H1 (cell line): Measurements from ENCODE around the gene HOXA6. TPM values are rescaled to one million over a fixed set of nuclear protein-coding genes. Genes with fewer than 3 reads are reported as not detected.

ENCODE experiments used
- CTCF ChIA-PET: fragments of 300-600 bp; sonication (Branson Sonifier 250); formaldehyde crosslinking; loops from one replicate; lab custom pipeline; 2021; ENCODE audit not compliant: partially characterized antibody; lab: Charles Lee
- POLR2A ChIA-PET: fragments of 300-600 bp; sonication (Branson Sonifier 250); formaldehyde crosslinking; loops from one replicate; lab custom pipeline; 2021; ENCODE audit warnings: inconsistent platforms; ENCODE audit not compliant: partially characterized antibody; lab: Charles Lee
- DNase-seq, 2 experiments: peaks; one replicate each; pipeline versions ENCODE4 v3.0.0 to v3.0.0-alpha.2; 2010 to 2022; ENCODE audit warnings: low spot score in 2 of 2, low read depth in 1 of 2, mixed read lengths in 1 of 2
- FAIRE-seq: peaks from 2 replicates; lab custom pipeline; 2011; peaks lifted over from hg19 to GRCh38; lab: Jason Lieb, UNC
- H2AFZ ChIP-seq: 2 replicates; pipeline ENCODE4 v1.8.1; 2012; ENCODE audit warnings: low read length, inconsistent platforms
- H2AK5ac ChIP-seq: 2 replicates; pipeline ENCODE4 v1.6.1; 2013; ENCODE audit warnings: low read depth, low read length
- H2BK120ac ChIP-seq: replicated peaks from 2 replicates; pipeline ENCODE3; 2013; ENCODE audit warnings: low read depth, low read length, inconsistent platforms
- H2BK12ac ChIP-seq: 2 replicates; pipeline ENCODE4 v1.6.1; 2013; ENCODE audit warnings: low read depth, low read length
- H2BK15ac ChIP-seq: 2 replicates; pipeline ENCODE4 v1.6.1; 2013; ENCODE audit warnings: low read length
- H2BK20ac ChIP-seq: 2 replicates; pipeline ENCODE4 v1.6.1; 2013; ENCODE audit warnings: low read length
- H2BK5ac ChIP-seq: 2 replicates; pipeline ENCODE4 v1.6.1; 2013; ENCODE audit warnings: low read depth, low read length
- H3K14ac ChIP-seq: 2 replicates; pipeline ENCODE4 v1.6.1; 2013; ENCODE audit warnings: inconsistent platforms; ENCODE audit not compliant: insufficient read length
- H3K18ac ChIP-seq: 2 replicates; pipeline ENCODE4 v1.6.1; 2013; ENCODE audit warnings: low read length; ENCODE audit errors: extremely low read depth
- H3K23ac ChIP-seq: 2 replicates; pipeline ENCODE4 v1.6.1; 2013; ENCODE audit warnings: inconsistent platforms; ENCODE audit not compliant: insufficient read length
- H3K23me2 ChIP-seq: 2 replicates; pipeline ENCODE4 v1.6.1; 2013; ENCODE audit warnings: low read depth, low read length
- H3K27ac ChIP-seq: 2 replicates; pipeline ENCODE4 v1.6.1; 2011; ENCODE audit warnings: low read depth, low read length, inconsistent platforms
- H3K27me3 ChIP-seq, 4 experiments: replicated peaks in 1 of 4; 1 replicate in 1 of 4; 2 replicates in 3 of 4; pipeline versions ENCODE4 v1.6.1 to v1.8.1; 2011 to 2013; ENCODE audit warnings: low read length in 3 of 4, mild to moderate bottlenecking in 3 of 4, inconsistent platforms in 2 of 4, mixed read lengths in 2 of 4, moderate library complexity in 1 of 4; ENCODE audit not compliant: control insufficient read depth in 3 of 4, insufficient read depth in 3 of 4; ENCODE audit errors: extremely low read depth in 1 of 4
- H3K36me3 ChIP-seq, 4 experiments: 2 replicates each; pipeline versions ENCODE4 v1.6.1 to v1.8.1; 2011 to 2013; ENCODE audit warnings: mild to moderate bottlenecking in 4 of 4, low read length in 3 of 4, moderate library complexity in 2 of 4, control low read depth in 1 of 4, inconsistent platforms in 1 of 4; ENCODE audit not compliant: insufficient read depth in 4 of 4, control insufficient read depth in 2 of 4
- H3K4ac ChIP-seq: replicated peaks from 2 replicates; pipeline ENCODE3; 2013; ENCODE audit warnings: low read length, low read depth, mixed read lengths, inconsistent platforms; ENCODE audit not compliant: insufficient read length
- H3K4me1 ChIP-seq, 4 experiments: replicated peaks in 1 of 4; 1 replicate in 1 of 4; 2 replicates in 3 of 4; pipeline versions ENCODE4 v1.6.1 to v1.8.1; 2011 to 2013; ENCODE audit warnings: low read length in 3 of 4, inconsistent platforms in 2 of 4, mixed read lengths in 1 of 4; ENCODE audit not compliant: insufficient read depth in 4 of 4, control insufficient read depth in 3 of 4
- H3K4me2 ChIP-seq, 2 experiments: 2 replicates each; pipeline versions ENCODE4 v1.6.1 to v1.8.1; 2011 to 2013; ENCODE audit warnings: low read depth in 2 of 2, low read length in 2 of 2, control low read depth in 1 of 2, inconsistent platforms in 1 of 2, mild to moderate bottlenecking in 1 of 2; ENCODE audit not compliant: insufficient read depth in 1 of 2
- H3K4me3 ChIP-seq, 4 experiments: fragments of 200-600, 300-600 bp in 1 of 4; sonication (generic), shearing (Covaris generic), sonication (Bioruptor Twin) in 1 of 4; 2 replicates each; pipeline versions ENCODE4 v1.5.1 to v1.8.1; 2011 to 2016; ENCODE audit warnings: low read length in 4 of 4, low read depth in 3 of 4, control low read depth in 2 of 4, inconsistent platforms in 2 of 4, mild to moderate bottlenecking in 2 of 4, mixed read lengths in 1 of 4, moderate library complexity in 1 of 4; ENCODE audit not compliant: insufficient read depth in 2 of 4; ENCODE audit errors: extremely low read depth in 1 of 4
- H3K56ac ChIP-seq: replicated peaks from 2 replicates; pipeline ENCODE3; 2013; ENCODE audit warnings: low read depth, mild to moderate bottlenecking, mixed read lengths, low read length, inconsistent platforms; ENCODE audit not compliant: insufficient read length
- H3K79me1 ChIP-seq: 2 replicates; pipeline ENCODE4 v1.6.1; 2013; ENCODE audit warnings: low read depth, low read length, control low read depth
- H3K79me2 ChIP-seq, 2 experiments: 2 replicates each; pipeline versions ENCODE4 v1.6.1 to v1.8.1; 2012 to 2013; ENCODE audit warnings: low read length in 2 of 2, mild to moderate bottlenecking in 2 of 2, inconsistent platforms in 1 of 2; ENCODE audit not compliant: insufficient read depth in 2 of 2, control insufficient read depth in 1 of 2
- H3K9ac ChIP-seq, 4 experiments: replicated peaks in 1 of 4; 1 replicate in 1 of 4; 2 replicates in 3 of 4; pipeline versions ENCODE4 v1.6.1 to v1.8.1; 2011 to 2013; ENCODE audit warnings: low read depth in 3 of 4, low read length in 3 of 4, control low read depth in 2 of 4, mild to moderate bottlenecking in 2 of 4, moderate library complexity in 2 of 4, inconsistent platforms in 1 of 4; ENCODE audit errors: extremely low read depth in 1 of 4
- H3K9me3 ChIP-seq, 2 experiments: 2 replicates each; pipeline versions ENCODE4 v1.6.1 to v1.8.1; 2012 to 2013; ENCODE audit warnings: mild to moderate bottlenecking in 2 of 2, moderate library complexity in 2 of 2, control low read depth in 1 of 2, inconsistent platforms in 1 of 2, low read depth in 1 of 2, low read length in 1 of 2, mixed read lengths in 1 of 2; ENCODE audit not compliant: insufficient read depth in 2 of 2
- H4K20me1 ChIP-seq, 2 experiments: replicated peaks in 1 of 2; 2 replicates each; pipeline versions ENCODE3 to v1.8.1; 2011 to 2013; ENCODE audit warnings: inconsistent platforms in 2 of 2, low read length in 2 of 2, mild to moderate bottlenecking in 1 of 2; ENCODE audit not compliant: insufficient read depth in 2 of 2, control insufficient read depth in 1 of 2
- H4K5ac ChIP-seq: 2 replicates; pipeline ENCODE4 v1.6.1; 2013; ENCODE audit warnings: low read length, low read depth, mixed read lengths, inconsistent platforms; ENCODE audit not compliant: insufficient read length
- H4K8ac ChIP-seq: 2 replicates; pipeline ENCODE4 v1.8.0; 2013; ENCODE audit warnings: mild to moderate bottlenecking, moderate library complexity, low read length, inconsistent platforms; ENCODE audit not compliant: insufficient read depth; ENCODE audit errors: extremely low read depth
- H4K91ac ChIP-seq: replicated peaks from 2 replicates; pipeline ENCODE3; 2013; ENCODE audit warnings: low read length, mixed read lengths, inconsistent platforms; ENCODE audit not compliant: insufficient read length
- BCL11A ChIP-seq, 2 experiments: IDR thresholded peaks; one replicate each; pipeline ENCODE4 v1.6.1; 2011; ENCODE audit warnings: low read depth in 2 of 2, low read length in 2 of 2, mild to moderate bottlenecking in 2 of 2
- EZH2 ChIP-seq: fragments of 200-600 bp; sonication (generic); IDR thresholded peaks from 2 replicates; pipeline ENCODE4 v1.7.1; 2012; ENCODE audit warnings: low read depth, mild to moderate bottlenecking, moderate library complexity, low read length, inconsistent platforms; ENCODE audit not compliant: severe bottlenecking
- RNF2 ChIP-seq: fragments of 200-900, 300-1000 bp; sonication (generic); IDR thresholded peaks from 2 replicates; pipeline ENCODE4 v1.7.1; 2016; ENCODE audit warnings: borderline replicate concordance, low read depth, mild to moderate bottlenecking, antibody characterized with exemption, low read length; ENCODE audit not compliant: poor library complexity, severe bottlenecking; ENCODE audit errors: missing control alignments
- SUZ12 ChIP-seq: fragments of 200-600 bp; sonication (generic); IDR thresholded peaks from 2 replicates; pipeline ENCODE4 v1.6.1; 2012; ENCODE audit warnings: mild to moderate bottlenecking, inconsistent platforms, low read length, moderate library complexity, mixed read lengths
- WGBS, 2 experiments: shearing (Covaris generic) in 1 of 2; methylation state at CpG; one replicate each; pipeline versions ENCODE4 v1.1.6 to v1.1.7; 2013 to 2015; ENCODE audit warnings: low lambda C conversion rate in 2 of 2, mixed read lengths in 2 of 2, inconsistent platforms in 1 of 2, low coverage in 1 of 2, missing lambda C conversion rate in 1 of 2; ENCODE audit not compliant: insufficient replicate concordance in 2 of 2, insufficient coverage in 1 of 2, insufficient read length in 1 of 2; ENCODE audit errors: extremely low coverage in 1 of 2, missing lambda C conversion rate in 1 of 2; 5-methylcytosine and 5-hydroxymethylcytosine counted together
- polyA plus RNA-seq, 7 experiments: library from polyadenylated mRNA; depleted of rRNA in 3 of 7; stranded (reverse) in 5 of 7; unstranded in 2 of 7; fragments of >200 nt in 5 of 7; fragments of 200-250 nt in 2 of 7; gene quantifications; 1 replicate in 5 of 7; 2 replicates in 1 of 7; 4 replicates in 1 of 7; pipeline versions ENCODE4 v1.2.1 to v1.2.3, GENCODE V29; 2011 to 2013; ENCODE audit warnings: missing spikeins in 2 of 7, mixed read lengths in 2 of 7
- total RNA-seq: library from RNA; stranded (reverse); fragmentation: NEBNext Ultra II Directional; extraction: Animal tissue kit (Norgen Biotek cat#: 25700); gene quantifications from 2 replicates; pipeline ENCODE4 v1.2.1, GENCODE V29; 2021

The HOXA6 gene
- total and polyA plus RNA-seq, 2 of the 8 experiments (the other 6 are each of a cell fraction or from before 2014, with no cell fraction given) = not detected

DNA sequence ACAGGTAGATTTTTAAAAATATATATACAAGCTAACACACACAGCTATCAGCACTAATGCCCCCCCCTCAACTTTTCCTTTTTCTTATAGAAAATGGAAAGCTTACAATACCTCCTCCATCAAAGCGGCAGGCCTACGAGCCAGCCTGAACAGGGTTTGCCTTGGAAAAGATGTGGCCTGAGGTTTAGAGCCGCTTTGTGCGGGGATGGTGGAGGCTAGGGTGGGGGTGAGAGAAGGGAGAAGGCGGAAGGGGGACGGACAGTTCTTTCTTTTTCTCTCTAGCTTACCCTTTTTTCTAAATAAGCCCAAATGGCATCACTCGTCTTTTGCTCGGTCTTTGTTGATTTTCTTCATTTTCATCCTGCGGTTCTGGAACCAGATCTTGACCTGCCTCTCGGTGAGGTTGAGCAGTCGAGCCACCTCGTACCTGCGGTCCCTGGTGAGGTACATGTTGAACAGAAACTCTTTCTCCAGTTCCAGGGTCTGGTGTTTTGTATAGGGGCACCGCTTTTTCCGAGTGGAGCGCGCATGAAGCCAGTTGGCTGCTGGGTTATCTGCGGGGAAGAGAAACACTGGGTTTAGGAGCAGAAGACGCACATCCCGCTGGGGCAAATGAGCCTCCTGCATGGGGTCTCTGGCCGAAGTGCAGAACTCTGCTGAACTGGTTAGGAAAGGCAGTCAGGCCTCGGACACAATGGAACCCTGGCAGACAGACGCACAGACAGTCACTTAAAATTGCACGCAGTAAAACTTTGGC lies 15.9 kb upstream of the HOXA6 start:
- no peak overlapping the region for H3K4me3 ChIP-seq
- peaks cover 98 to 100% (median 99%) of the 10 kb centered on the region in 4 experiments for H3K27me3 ChIP-seq
- no peak overlapping the region for H2BK120ac ChIP-seq
- no peak overlapping the region for H2BK20ac ChIP-seq
- POLR2A ChIA-PET = no interaction called here
- no peak overlapping the region for H3K9ac ChIP-seq
- no peak overlapping the region for H3K4ac ChIP-seq
- H3K79me1 ChIP-seq = no peaks in the 10 kb centered on the region
- H4K5ac ChIP-seq = no peak overlapping the region
- no peak overlapping the region for H2BK5ac ChIP-seq
- H4K8ac ChIP-seq = no peak overlapping the region
- 39% methylated on average over 24 of the region's 24 CpGs; no CpG with 5 or more reads in 1 of the 2 experiments for WGBS, 2 experiments
- no peaks in the 10 kb centered on the region for H3K23me2 ChIP-seq
- H2AFZ ChIP-seq = no peak overlapping the region
- CTCF ChIA-PET = interaction anchor here (0.8 to 4.4 kb wide), 11 partner anchors 8 to 69 kb away, joined by 3 to 80 read pairs (median 4); partner anchors contain the start of genes HOXA11, HOXA3, HOXA5 and HOXA6
- no peak for FAIRE-seq
- H3K36me3 ChIP-seq = peaks cover 0 to 20% (median 0%) of the 10 kb centered on the region in 4 experiments; a peak in 1 of 8 replicates
- H3K79me2 ChIP-seq = no peaks in the 10 kb centered on the region
- H3K27ac ChIP-seq = no peak overlapping the region
- no peak overlapping the region; a peak in 1 of 4 replicates for H3K4me2 ChIP-seq
- no peak overlapping the region for H3K18ac ChIP-seq
- H2AK5ac ChIP-seq = no peak overlapping the region
- no peak for DNase-seq
- H3K9me3 ChIP-seq = peaks cover 0 to 6% of the 10 kb centered on the region in 2 experiments; a peak in 1 of 4 replicates
- H4K20me1 ChIP-seq = peaks cover 17 to 29% of the 10 kb centered on the region in 2 experiments
- no peak for TF ChIP-seq BCL11A (IDR thresholded peaks at IDR 0.05; ENCODE audit: low read depth in 2 of 2, low read length in 2 of 2)
- TF ChIP-seq EZH2 = peak; percentile 70
- peak; percentile 25 for TF ChIP-seq SUZ12
- peak; percentile 83 for TF ChIP-seq RNF2
- H3K14ac ChIP-seq = no peak overlapping the region
- H4K91ac ChIP-seq = no peak overlapping the region
- no peak overlapping the region for H3K23ac ChIP-seq
- H3K56ac ChIP-seq = no peak overlapping the region
- no peak overlapping the region for H2BK15ac ChIP-seq
- no peak overlapping the region for H2BK12ac ChIP-seq
- no peaks in the 10 kb centered on the region; a peak in 4 of 7 replicates for H3K4me1 ChIP-seq
